HG03066 (cell line): ENCODE results near the gene ZC2HC1C.
"Not testable (repeated sequence)": the region's sequence is repeated elsewhere in the genome, so short reads cannot be mapped to it uniquely, and the experiment has no call there.

Experiments used
- ATAC-seq: cut with Tn5 transposase; IDR thresholded peaks from one replicate; pipeline ENCODE4 v1.9.1; 2021; ENCODE audit warnings: low read depth; ENCODE audit not compliant: unreplicated experiment

ZC2HC1C gene

DNA sequence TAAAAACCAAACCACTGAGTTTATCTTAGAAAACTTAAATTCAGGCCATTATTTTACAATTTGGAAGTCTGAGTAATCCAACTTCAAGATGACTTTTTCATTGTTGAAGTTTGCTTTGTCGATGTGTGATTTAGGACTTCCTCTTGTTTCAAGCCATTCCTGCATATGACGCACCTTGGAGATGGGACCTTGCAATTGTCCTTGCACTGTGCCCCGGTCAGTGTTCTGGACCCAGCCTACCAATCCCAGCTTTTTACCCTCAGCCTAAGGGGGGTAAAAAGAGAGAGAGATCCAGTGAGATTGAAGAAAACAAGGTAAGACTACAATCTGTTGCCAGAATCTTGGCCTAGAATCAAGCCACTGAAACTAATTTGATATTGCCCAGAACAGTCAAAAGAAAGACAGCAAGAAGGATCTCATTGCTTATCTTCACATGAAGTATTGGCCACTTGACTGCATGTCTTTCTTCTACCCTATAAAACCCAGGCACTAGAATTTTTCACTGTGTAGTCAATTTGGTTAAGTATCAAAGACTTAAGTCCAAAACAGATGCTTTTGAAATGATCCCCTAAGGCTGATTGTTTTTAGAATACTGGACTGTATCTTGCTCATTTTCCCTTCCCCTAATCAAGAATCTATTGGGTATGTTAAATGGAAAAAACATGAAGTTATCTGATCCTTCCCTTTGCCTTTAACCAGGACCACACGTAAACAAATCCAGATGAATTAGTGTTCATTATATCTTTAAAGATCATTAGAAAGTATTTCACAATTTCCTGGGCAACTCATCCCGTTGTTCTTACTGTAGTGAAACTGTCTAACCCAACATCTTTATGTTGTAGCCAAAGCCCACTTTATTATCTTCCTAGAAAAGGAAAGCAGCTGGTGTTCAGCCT is 15.8 kb upstream of the ZC2HC1C start:
- ATAC-seq, result no peak

DNA sequence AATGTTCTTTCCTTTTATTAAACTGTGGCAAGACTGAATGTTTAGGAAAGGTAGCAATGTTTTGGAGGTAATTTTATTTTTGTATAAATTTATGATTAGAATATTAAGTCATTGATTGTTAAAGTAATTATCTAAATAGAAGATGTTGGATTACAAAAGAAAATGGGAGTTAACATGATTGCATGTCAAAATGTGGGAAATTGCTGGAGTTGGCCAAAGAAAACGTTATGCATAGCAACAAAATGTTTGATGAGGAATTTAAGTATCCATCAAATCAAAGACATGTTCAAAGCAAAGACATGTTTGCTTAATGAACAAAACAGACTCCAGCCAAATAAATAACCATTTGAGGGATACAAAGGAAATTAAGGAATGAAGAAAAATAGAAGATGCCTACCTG is 15.0 kb upstream of the ZC2HC1C start:
- ATAC-seq, result no peak

DNA sequence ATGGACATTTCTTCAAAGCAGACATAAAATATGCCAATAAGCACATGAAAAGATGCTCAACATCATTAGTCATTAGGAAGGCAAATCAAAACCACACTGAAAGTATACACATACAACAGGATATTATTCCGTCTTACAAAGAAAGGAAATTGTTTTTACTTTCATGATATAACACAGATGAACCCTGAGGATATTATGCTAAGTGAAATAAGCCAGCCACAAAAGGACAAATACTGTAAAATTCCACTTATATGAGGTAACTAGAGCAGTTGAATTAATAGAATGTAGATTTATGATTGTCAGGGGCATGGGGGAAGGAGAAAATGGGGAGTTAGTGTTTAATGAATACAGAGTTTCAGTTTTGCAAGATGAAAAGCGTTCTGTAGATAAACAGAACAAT is 9.8 kb upstream of the ZC2HC1C start:
- ATAC-seq, result no peak

DNA sequence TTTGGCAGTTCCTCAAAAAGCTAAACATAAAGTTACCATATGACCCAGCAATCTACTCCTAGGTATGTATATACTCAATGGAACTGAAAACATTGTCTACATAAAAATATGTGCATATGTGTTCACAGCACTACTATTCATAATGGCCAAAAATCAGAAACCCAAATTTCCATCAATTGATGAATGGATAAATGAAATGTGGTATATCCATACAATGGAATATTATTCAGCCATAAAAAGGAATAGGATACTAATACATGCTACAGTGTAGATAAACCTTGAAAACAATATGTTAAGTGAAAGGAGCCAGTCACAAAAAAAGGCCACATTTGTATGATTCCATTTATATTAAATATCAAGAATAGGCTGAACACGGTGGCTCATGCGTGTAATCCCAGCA is 9.0 kb upstream of the ZC2HC1C start:
- no peak for ATAC-seq

- ATAC-seq, result no peak
These were observed 6.4 kb upstream of the ZC2HC1C start for GRCh38 chr14:75063013-75063412.

DNA sequence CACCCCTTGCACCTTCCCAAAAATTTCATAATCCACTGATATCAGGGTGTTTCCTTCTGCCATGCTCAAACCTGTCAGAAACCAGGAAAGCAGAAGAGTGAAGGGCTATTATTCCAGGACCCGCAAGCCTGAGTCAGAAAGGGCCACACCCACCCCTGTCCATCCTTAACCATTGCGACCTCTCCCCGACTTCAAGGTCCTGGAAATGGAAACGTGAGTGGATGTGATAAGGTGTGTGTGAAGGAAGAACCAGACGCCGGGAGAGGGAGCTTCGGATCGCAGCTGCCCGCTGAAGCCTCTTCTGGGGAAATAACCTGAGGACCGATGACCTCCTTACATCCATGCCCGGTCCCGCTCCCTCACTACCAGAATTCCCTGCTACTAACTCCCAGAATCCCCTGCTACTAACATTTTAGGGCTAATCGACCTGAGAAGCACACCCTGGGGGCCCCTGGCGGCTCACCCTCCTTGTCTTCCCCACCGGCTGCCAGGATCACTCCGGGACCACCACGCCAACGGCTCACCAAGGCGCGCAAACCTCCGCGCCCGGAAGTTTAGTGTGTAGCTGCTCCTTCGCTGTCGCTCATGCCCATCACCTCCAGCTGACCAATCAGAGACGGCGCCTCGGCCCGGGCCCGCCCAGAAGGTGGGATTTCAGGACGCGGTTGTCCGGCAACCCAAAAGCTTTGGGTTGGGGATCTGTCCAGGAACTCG is 5.8 kb upstream of the ZC2HC1C start, which contains the start of gene ACYP1:
Gene ACYP1 (minus strand): TSS at position 534 of the 714 bp plus-strand sequence. CDS start 471 bp downstream, at position 63.
- ATAC-seq, result peak; percentile 96

DNA sequence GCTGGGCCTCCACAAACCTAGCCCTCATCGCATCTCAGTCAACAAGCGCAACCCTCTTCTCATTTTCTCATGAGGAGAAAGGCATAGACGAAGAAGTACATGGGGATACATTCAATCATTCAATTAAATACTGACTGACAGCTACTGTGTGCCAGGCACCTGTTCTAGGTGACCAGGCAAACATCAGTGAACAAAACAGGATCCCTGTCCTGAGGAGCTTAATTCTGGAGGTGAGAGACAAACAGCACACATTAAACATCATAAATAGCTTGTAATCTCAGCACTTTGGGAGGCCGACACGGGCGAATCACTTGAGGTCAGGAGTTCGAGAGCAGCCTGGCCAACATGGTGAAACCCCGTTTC is 5.3 kb upstream of the ZC2HC1C start:
- peak; percentile 11 for ATAC-seq

- no peak for ATAC-seq
These were observed 2.8 kb upstream of the ZC2HC1C start for GRCh38 chr14:75066691-75067090.

GRCh38 chr14:75067212-75067611 is 2.2 kb upstream of the ZC2HC1C start:
- no peak for ATAC-seq

GRCh38 chr14:75067765-75068164 is 1.7 kb upstream of the ZC2HC1C start:
- ATAC-seq, result not testable (repeated sequence)

GRCh38 chr14:75068294-75069120 is 934 bp upstream of the ZC2HC1C start:
- no peak for ATAC-seq

DNA sequence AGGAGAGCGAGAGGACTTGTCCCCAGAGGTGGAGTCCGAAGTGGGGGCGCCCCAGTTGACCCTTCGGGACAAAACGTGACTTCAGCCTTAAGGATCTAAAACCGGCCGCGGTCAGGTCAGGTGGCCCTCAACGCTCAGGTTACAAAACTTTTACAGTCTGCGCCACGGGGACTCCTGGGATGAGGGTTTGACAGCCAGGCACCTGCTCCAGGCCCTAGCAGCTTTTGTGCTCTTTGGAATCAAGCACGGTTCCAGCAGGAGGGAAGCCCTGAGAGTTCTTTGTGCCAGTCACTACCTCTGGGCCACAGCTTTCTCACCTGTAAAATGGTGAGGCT is 337 bp downstream of the ZC2HC1C start:
- no peak for ATAC-seq

GRCh38 chr14:75070383-75070782 is 942 bp downstream of the ZC2HC1C start:
- no peak for ATAC-seq

- no peak for ATAC-seq
These were observed 8.4 kb downstream of the ZC2HC1C start for GRCh38 chr14:75077794-75078193.

DNA sequence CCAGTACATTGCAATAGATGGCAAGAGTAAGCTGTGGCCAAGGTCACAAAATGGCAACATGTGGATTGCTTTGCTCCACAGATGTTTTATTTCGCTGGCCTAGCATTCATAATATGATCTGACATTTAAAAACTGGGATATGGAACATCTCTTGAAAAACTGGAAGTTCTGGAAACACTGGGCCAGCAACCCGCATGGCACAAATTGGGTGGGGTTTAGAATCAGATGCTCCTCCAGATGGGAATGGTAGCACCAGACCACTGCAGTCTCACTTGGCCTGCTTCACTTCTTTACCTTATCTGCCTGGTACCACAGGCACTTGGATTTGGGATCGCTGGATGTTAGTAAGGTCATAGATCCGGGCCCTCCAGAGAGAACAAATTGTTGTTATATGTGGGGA is 10.1 kb downstream of the ZC2HC1C start:
- no peak for ATAC-seq

DNA sequence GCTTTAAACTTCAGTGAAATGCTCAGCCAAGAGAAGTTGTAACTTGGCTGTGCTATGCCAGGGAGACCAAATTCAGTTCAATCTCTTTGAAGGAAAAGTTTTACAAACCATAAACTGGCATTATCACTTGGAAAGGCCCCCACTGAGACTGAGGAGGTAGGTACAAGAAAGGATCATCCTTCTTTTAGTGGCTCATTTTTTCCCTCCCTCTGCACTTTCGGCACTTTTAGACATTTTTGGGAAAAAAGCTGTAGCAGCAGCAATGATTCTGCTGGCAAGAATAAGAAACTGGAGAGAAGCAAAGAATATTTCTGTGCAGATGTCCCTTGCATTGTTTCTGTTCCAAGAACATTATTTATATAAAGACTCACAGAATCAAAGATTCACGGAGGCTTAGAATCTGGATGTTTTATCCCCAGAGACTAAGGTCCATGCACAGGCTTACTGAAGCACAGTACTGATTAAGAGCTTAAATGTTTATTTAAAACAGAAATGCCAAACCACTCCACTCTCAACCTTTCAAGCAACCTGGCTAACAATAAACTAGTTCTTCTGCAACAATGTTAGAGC is 12.3 kb downstream of the ZC2HC1C start:
- ATAC-seq, result no peak

GRCh38 chr14:75083271-75083670 is 13.8 kb downstream of the ZC2HC1C start:
- no peak for ATAC-seq

- no peak for ATAC-seq
These were observed 15.1 kb downstream of the ZC2HC1C start for GRCh38 chr14:75084513-75084912.

DNA sequence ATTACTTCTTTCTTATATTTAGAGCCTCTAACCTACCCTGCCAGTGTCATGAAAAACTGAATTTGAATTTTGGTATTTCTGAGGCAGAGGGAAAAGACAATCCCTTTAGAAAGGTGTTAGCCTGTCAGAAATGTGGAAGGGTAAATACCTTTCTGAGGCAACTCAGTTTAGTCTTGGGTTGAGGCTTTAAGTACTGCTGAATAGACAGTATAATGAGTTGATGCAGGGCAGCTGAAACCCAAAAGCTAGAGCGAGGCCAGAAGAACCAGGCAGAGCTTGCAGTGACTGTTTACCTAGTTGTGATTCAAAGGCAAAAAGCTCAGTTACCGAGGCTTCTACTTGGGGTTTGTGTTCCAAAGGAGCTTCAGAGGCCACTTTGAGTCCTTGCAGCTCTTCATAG is 18.7 kb downstream of the ZC2HC1C start:
- no peak for ATAC-seq

DNA sequence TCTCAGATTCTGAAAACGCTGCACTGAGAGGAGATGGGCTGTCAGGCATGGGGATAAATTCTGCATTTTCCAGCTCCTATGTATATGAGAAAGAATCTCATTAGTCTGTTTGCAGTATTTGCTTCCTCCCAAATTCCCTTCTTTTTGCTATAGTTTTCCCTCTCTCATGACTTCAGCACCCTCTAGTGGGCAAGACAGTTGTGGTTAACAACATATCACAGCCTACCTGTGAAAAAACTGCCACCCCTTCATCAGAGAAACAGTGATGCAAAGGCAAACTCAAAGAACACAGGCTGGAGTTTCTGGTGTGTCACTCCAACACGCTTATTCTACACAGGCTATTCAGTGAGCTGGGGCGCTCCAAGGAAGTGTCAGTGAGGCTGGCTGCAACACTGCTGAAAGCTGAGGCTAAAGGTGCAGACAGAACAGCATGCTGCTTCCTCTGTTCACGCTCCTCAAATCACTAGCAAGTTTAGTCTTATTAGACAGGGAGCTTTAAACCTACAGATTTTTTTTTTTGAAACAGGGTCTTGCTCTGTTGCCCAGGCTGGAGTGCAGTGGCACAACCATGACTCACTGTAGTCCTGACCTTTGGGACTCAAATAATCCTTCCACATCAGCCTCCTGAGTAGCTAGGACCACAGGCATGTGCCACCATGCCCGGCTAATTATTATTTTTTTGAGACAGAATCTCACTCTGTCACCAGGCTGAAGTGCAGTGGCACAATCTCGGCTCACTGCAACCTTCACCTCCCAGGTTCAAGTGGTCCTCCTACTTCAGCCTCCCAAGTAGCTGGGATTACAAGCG is 19.3 kb downstream of the ZC2HC1C start:
- no peak for ATAC-seq
